Peyer's patch (tissue), 4 donors: Measurements from ENCODE around the gene RCL1.

Source experiments
- CTCF ChIP-seq, 6 experiments: fragments of 450-650 bp in 4 of 6; fragments of 200-600 bp in 2 of 6; sonication (generic) in 1 of 6; IDR thresholded peaks; one replicate each; pipeline ENCODE4 v1.5.1; 2017 to 2019; ENCODE audit warnings: antibody characterized with exemption in 6 of 6, mild to moderate bottlenecking in 3 of 6, moderate library complexity in 1 of 6
- POLR2A ChIP-seq, 2 donors: fragments of 450-650 bp; IDR thresholded peaks; one replicate each; pipeline ENCODE4 v1.5.1; 2017; ENCODE audit warnings: antibody characterized with exemption in 2 of 2, mild to moderate bottlenecking in 2 of 2, moderate library complexity in 2 of 2

DNA sequence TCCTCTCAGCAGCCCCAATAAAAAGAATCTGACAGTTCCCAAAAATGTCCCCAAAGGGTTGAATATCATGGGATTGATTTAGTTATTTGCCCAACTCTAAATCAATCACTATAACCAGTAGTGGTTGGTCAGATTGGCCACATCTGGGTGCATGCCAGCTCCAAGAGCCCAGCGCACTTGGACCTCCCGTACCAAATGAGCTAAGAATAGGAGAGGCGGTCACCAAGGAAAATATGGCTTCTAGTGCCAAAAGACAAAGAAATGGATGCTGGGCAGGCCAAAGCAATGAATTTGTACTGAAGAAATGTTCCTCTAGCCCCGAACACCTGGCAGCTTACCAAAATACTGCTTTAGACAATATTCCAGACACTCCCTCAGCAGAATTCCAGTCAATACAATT is 80.3 kb downstream of the RCL1 start:
- TF ChIP-seq CTCF (IDR thresholded peaks at IDR 0.05) (no peak), POLR2A (IDR thresholded peaks at IDR 0.05) (no peak)
